ENCODE results near the gene TBC1D16.
"Not testable (repeated sequence)": the region's sequence is repeated elsewhere in the genome, so short reads cannot be mapped to it uniquely, and the experiment has no call there.

The TBC1D16 gene

GRCh38 chr17:80055597-80055996 is 19.9 kb upstream of the TBC1D16 start:
- CTCF ChIA-PET: no interaction called here
- DNase-seq (ENCODE audit: extremely low spot score): no peak
- no peak for TF ChIP-seq CTCF (IDR thresholded peaks at IDR 0.05; ENCODE audit: control extremely low read depth, extremely low read depth, low read depth, missing control alignments)
- POLR2A ChIA-PET: no interaction called here

DNA sequence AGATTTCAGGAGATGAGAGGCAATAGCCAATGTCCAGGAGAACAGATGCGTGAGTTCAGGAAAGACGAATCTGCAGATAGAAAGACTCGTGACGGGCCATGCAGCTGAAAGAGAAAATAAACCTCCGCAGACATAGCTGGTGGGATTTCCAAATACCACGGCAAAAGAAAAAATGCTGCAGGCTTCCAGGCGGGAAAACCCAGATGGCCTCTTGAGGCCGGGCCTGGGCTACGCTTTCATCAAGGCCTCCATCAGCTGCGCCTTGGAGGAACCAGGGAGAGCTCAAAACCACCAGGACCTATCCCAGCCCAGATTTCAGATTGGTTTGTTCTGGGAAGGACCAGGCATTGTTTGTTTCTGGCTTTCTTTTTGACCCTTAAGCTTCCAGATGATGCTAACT is 17.4 kb upstream of the TBC1D16 start:
- no peak for TF ChIP-seq CTCF (IDR thresholded peaks at IDR 0.05; ENCODE audit: control extremely low read depth, extremely low read depth, low read depth, missing control alignments)
- POLR2A ChIA-PET: no interaction called here
- CTCF ChIA-PET: no interaction called here
- no peak for DNase-seq (ENCODE audit: extremely low spot score)

DNA sequence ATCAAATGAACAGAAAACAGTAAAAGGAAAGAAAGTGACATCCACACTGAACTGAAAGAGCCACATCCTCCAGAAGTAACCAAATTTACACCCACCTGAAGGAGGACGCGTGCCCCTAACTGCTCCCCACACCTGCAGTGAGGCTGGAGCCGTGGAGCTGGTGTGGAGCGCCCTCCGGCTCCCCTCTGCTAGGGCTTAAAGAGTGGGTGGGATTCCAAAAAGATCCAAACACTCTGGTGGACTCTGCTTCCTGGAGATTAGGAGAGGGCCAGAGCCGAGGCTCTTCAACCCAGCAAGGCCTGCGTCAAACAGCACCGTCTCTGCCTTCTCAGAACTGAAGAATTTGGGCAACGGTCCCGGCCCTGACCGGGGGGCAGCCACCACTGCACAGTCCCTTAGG is 16.0 kb upstream of the TBC1D16 start:
- ChIA-PET CTCF (no interaction called here), POLR2A (no interaction called here)
- TF ChIP-seq CTCF (IDR thresholded peaks at IDR 0.05; ENCODE audit: control extremely low read depth, extremely low read depth, low read depth, missing control alignments): no peak

DNA sequence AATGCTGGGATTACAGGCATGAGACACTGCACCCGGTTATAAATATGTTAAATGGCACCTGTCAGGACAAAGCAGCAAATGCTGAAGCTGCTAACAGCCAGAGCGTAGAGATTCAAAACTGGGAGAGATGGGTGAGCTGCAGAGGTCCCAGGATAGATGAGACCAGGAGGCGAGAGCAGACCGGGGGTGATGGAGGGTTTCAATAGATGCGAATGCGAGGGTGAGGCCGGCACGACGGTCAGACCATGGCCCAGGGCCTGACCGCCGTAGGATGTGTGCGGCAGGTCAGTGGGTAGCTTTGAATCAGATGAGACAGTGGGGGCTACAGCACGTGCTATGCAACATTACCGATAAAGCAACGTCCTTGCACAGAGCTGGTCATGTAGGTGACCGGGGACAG is 15.0 kb upstream of the TBC1D16 start:
- no peak for DNase-seq (ENCODE audit: extremely low spot score)
- CTCF ChIA-PET: interaction anchor here (1.4 to 1.9 kb wide), 2 partner anchors 32 to 35 kb away, joined by 3 to 6 read pairs; no protein-coding TSS in a partner anchor
- no peak for TF ChIP-seq CTCF (IDR thresholded peaks at IDR 0.05; ENCODE audit: control extremely low read depth, extremely low read depth, low read depth, missing control alignments)

More for the DNA sequence above, 16.0 kb upstream of the TBC1D16 start:
- DNase-seq (ENCODE audit: extremely low spot score): no peak

DNA sequence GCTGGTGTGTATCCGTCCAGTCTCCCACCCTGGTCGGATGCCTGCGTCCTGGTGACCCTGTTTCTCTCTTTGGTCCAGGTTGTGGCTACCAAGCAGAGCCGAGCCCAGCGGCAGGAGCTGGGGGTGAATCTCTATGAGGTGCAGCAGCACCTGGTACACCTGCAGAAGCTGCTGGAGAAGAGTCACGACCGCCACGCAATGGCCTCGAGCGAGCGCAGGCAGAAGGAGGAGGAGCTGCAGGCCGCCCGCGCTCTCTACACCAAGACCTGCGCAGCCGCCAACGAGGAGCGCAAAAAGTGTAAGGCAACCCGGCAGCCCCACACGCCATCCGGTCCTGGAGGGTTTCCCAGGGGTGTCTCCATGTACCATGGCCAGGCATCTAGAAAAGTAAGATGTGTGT is 14.3 kb upstream of the TBC1D16 start:
- ChIA-PET CTCF (interaction anchor here (1.0 to 1.9 kb wide), 3 partner anchors 33 to 42 kb away, joined by 3 to 6 read pairs (median 4); no protein-coding TSS in a partner anchor), POLR2A (no interaction called here)
- DNase-seq (ENCODE audit: extremely low spot score): no peak
- TF ChIP-seq CTCF (IDR thresholded peaks at IDR 0.05; ENCODE audit: control extremely low read depth, extremely low read depth, low read depth, missing control alignments): no peak

More for the DNA sequence above, 15.0 kb upstream of the TBC1D16 start:
- POLR2A ChIA-PET: no interaction called here

DNA sequence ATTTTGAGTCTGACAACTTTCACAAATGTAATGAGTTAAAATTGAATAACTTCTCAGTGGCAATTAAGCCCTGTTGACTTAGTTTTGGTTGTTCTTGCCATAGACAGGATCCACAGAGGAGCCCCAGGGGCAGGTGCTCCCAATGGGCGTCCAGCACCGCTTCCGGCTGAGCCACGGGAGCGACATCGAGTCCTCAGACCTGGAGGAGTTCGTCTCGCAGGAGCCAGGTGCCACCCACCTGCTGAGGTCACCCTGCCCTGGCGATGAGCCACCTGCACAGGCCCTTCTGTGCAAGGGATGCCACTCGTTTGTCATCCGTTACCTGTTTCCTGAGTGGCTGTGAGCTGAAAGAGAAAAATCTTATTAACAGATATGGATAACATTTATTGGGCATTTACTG is 11.5 kb upstream of the TBC1D16 start:
- CTCF ChIA-PET: interaction anchor here (1.8 kb wide), 1 partner anchor 39 kb away, joined by 4 read pairs; no protein-coding TSS in a partner anchor
- POLR2A ChIA-PET: no interaction called here
- DNase-seq (ENCODE audit: extremely low spot score): no peak
- TF ChIP-seq CTCF (IDR thresholded peaks at IDR 0.05; ENCODE audit: control extremely low read depth, extremely low read depth, low read depth, missing control alignments): no peak

DNA sequence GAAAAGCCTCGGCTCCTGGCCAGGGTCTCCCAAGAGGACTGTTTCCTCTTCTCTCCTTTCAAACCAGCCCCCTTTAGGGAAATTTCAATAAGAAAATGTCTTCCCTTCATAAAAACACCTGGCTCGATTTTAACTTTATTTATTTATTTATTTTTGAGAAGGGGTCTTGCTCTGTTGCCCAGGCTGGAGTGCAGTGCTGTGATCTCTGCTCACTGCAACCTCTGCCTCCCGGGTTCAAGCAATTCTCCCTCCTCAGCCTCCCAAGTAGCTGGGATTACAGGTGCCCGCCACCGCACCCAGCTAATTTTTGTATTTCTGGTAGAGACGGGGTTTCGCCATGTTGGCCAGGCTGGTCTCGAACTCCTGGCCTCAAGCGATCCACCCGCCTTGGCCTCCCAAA is 11.0 kb upstream of the TBC1D16 start:
- POLR2A ChIA-PET; DNase-seq (ENCODE audit: extremely low spot score): not testable (repeated sequence)
- CTCF ChIA-PET: interaction anchor here (1.8 kb wide), 1 partner anchor 38 kb away, joined by 4 read pairs; no protein-coding TSS in a partner anchor
